RWPE1 (cell line): ENCODE data around the gene PROK1.
A peak's percentile ranks its signal among the peaks of the same experiment; 100 is the strongest.
"Not testable (repeated sequence)": the region's sequence is repeated elsewhere in the genome, so short reads cannot be mapped to it uniquely, and the experiment has no call there.

Source experiments
- CTCF ChIA-PET: fragments of 350-600 bp; sonication (Branson Sonifier 250); formaldehyde crosslinking; extraction: SDS; loops from one replicate; lab custom pipeline; 2021; lab: Yijun Ruan, JAX
- POLR2A ChIA-PET: fragments of 400-600 bp; formaldehyde crosslinking; extraction: SDS; loops from one replicate; lab custom pipeline; 2020; ENCODE audit warnings: antibody characterized with exemption; ENCODE audit not compliant: low non-redundant PET; lab: Yijun Ruan, JAX
- DNase-seq: peaks from one replicate; pipeline ENCODE4 v3.0.0; 2012; ENCODE audit warnings: low spot score
- H3K27ac ChIP-seq: fragments of 450-650 bp; 2 replicates; pipeline ENCODE4 v1.5.1; 2017
- CTCF ChIP-seq: fragments of 450-650 bp; conservative IDR thresholded peaks from 2 replicates; pipeline ENCODE4 v1.5.1; 2017; ENCODE audit warnings: low read depth, mild to moderate bottlenecking

The PROK1 gene

GRCh38 chr1:110430901-110431300 is 20.0 kb upstream of the PROK1 start:
- ChIA-PET POLR2A (no interaction called here), CTCF (interaction anchor here (1.3 to 1.6 kb wide), 2 partner anchors 19 to 234 kb away, joined by 3 to 12 read pairs; no protein-coding TSS in a partner anchor)
- DNase-seq: no peak

GRCh38 chr1:110433213-110433612 is 17.7 kb upstream of the PROK1 start:
- CTCF ChIA-PET: interaction anchor here (0.6 to 2.1 kb wide), 6 partner anchors 18 to 50 kb away, joined by 3 to 13 read pairs (median 4); no protein-coding TSS in a partner anchor
- no peak overlapping the region for H3K27ac ChIP-seq
- DNase-seq: no peak
- TF ChIP-seq CTCF: no peak
- POLR2A ChIA-PET: no interaction called here

More at GRCh38 chr1:110430901-110431300, 20.0 kb upstream of the PROK1 start:
- no peak for TF ChIP-seq CTCF
- H3K27ac ChIP-seq: no peak overlapping the region

GRCh38 chr1:110433803-110434202 is 17.1 kb upstream of the PROK1 start:
- POLR2A ChIA-PET: no interaction called here
- TF ChIP-seq CTCF: no peak
- CTCF ChIA-PET: interaction anchor here (0.5 to 2.1 kb wide), 13 partner anchors 14 to 373 kb away, joined by 3 to 13 read pairs (median 4); no protein-coding TSS in a partner anchor
- DNase-seq: peak; percentile 67
- no peak overlapping the region for H3K27ac ChIP-seq

- H3K27ac ChIP-seq: no peak overlapping the region
- ChIA-PET POLR2A (no interaction called here), CTCF (interaction anchor here (0.6 to 2.1 kb wide), 9 partner anchors 10 to 374 kb away, joined by 3 to 13 read pairs (median 3); no protein-coding TSS in a partner anchor)
Measured at GRCh38 chr1:110434946-110435345, 16.0 kb upstream of the PROK1 start.

GRCh38 chr1:110436635-110437034 is 14.3 kb upstream of the PROK1 start:
- H3K27ac ChIP-seq: no peak overlapping the region
- CTCF ChIA-PET: interaction anchor here (0.8 to 0.9 kb wide), 2 partner anchors 24 to 383 kb away, joined by 3 to 5 read pairs; no protein-coding TSS in a partner anchor
- DNase-seq: no peak
- POLR2A ChIA-PET: no interaction called here
- no peak for TF ChIP-seq CTCF

More at GRCh38 chr1:110434946-110435345, 16.0 kb upstream of the PROK1 start:
- TF ChIP-seq CTCF: no peak
- DNase-seq: no peak

- POLR2A ChIA-PET, H3K27ac ChIP-seq, DNase-seq: not testable (repeated sequence)
- CTCF ChIA-PET: interaction anchor here (0.9 kb wide), 2 partner anchors 22 to 25 kb away, joined by 3 to 5 read pairs; no protein-coding TSS in a partner anchor
Measured at GRCh38 chr1:110437645-110438299, 13.2 kb upstream of the PROK1 start.

GRCh38 chr1:110438893-110439292 is 12.1 kb upstream of the PROK1 start:
- ChIA-PET POLR2A (no interaction called here), CTCF (interaction anchor here (2.6 to 2.7 kb wide), 2 partner anchors 21 to 57 kb away, joined by 9 to 13 read pairs; no protein-coding TSS in a partner anchor)
- no peak overlapping the region for H3K27ac ChIP-seq
- DNase-seq: no peak
- TF ChIP-seq CTCF: no peak

- CTCF ChIA-PET: interaction anchor here (1.1 to 2.7 kb wide), 3 partner anchors 20 to 56 kb away, joined by 4 to 13 read pairs (median 9); no protein-coding TSS in a partner anchor
- H3K27ac ChIP-seq, POLR2A ChIA-PET, DNase-seq: not testable (repeated sequence)
Measured at GRCh38 chr1:110439873-110440272, 11.1 kb upstream of the PROK1 start.
